Measurements from ENCODE around the gene KRT2.

- TF ChIP-seq POLR2AphosphoS5 (IDR thresholded peaks at IDR 0.05) (no peak), CTCF (IDR thresholded peaks at IDR 0.05) (no peak), POLR2A (IDR thresholded peaks at IDR 0.05) (no peak), EP300 (IDR thresholded peaks at IDR 0.05) (no peak)
These were observed 20.4 kb upstream of the KRT2 start for GRCh38 chr12:52672321-52672933.
